ENCODE results near the gene CORO2B. TPM values are rescaled to one million over a fixed set of nuclear protein-coding genes. Genes with fewer than 3 reads are reported as not detected.

CORO2B gene
- total RNA-seq, 1 experiment from 2014 or later = not detected

DNA sequence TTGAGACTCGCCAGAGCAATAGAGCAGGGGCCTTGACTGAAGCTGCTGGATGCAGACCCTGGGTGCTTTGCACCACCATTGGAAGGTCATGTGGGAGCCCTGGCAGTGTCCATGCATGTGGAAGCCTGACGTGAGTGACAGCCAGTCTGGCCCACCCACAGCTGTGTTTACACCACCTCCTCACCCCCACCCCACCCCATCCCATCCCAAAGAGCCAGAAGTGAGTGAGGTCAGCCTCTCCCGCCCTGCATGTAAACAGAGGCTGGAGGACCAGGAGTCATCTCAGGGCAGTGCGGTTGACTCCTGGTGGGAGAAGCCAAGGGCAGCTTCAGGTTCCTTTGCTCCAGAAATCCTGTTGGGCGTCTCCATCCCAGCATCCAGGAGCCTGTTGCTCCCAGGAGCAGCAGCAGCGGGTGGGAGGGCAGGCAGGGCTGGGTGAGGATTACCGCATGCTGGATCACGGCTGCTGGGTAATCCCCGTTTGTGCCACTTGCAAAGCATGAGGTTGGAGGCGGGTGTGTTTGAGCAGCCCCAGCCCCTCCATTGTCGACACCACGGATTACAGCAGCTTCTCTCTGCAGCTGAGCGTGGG lies 44.6 kb downstream of the CORO2B start:
- no peak for DNase-seq (ENCODE audit: extremely low read depth, low read depth)

GRCh38 chr15:68625853-68626252 lies 47.1 kb downstream of the CORO2B start:
- no peak for DNase-seq (ENCODE audit: extremely low read depth, low read depth)

DNA sequence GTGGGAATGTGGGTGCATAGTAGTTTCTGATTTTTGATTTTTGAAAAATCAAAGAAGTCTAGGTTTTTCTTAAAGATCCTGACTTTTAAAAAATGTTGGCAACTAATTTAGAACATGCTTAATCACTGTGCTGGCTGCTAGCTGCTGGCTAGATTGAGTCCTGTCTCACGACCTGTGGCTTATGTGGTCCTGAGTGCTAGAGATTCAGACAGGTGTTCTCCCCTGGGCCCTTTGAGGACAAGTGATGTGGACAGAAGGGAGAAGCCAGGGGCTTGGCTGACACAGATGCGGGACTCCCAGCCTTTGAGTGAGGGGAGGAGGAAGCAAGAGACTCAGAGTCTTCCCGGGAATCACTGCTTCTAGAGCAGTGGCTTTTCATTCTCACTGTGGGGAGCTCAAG lies 47.5 kb downstream of the CORO2B start:
- DNase-seq (ENCODE audit: extremely low read depth, low read depth) = no peak

DNA sequence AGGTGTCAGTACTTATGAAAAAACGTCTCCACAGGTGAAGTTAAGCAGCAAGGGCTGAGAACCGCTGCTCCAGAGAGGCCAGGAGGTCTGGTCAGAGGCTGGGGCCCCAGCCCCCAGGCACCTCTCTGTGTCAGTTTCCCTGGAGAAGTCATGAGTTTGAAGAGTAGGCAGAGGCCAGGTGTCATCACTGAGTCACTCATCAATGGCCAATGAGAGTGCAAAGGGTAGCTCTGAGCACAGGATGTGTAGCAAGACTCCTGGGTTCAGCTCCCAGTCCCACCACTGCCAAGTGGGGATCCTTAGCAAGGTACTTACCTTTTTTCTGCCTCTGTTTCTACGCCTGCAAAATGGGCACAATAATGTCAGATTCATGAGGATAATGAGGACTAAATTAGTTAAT lies 47.9 kb downstream of the CORO2B start:
- DNase-seq (ENCODE audit: extremely low read depth, low read depth) = no peak

- DNase-seq (ENCODE audit: extremely low read depth, low read depth) = no peak
Observed at GRCh38 chr15:68627476-68627875, 48.7 kb downstream of the CORO2B start.

- DNase-seq (ENCODE audit: extremely low read depth, low read depth) = no peak
Observed at GRCh38 chr15:68627995-68628394, 49.2 kb downstream of the CORO2B start.

GRCh38 chr15:68629519-68630210 lies 50.9 kb downstream of the CORO2B start:
- DNase-seq (ENCODE audit: extremely low read depth, low read depth) = no peak

DNA sequence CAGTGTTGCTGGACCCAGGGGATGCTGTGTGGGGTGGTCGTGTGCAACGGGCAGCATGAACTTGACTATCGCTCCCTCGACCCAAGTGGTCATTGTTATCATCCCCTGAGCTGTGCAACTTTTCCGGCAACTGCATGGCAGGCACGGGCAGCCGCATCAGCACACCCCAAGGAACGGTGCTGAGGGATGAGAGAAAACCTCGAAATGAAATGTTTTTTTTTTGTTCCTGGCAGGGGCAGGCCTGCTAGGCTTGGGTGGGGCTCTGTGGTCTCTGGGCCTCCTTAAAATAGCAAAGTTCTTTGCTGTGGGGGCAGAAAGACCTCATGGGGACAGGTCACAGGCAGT lies 51.4 kb downstream of the CORO2B start:
- DNase-seq (ENCODE audit: extremely low read depth, low read depth) = no peak

GRCh38 chr15:68630836-68631235 lies 52.0 kb downstream of the CORO2B start:
- no peak for DNase-seq (ENCODE audit: extremely low read depth, low read depth)

GRCh38 chr15:68631601-68632051 lies 52.8 kb downstream of the CORO2B start:
- no peak for DNase-seq (ENCODE audit: extremely low read depth, low read depth)

GRCh38 chr15:68632101-68632500 lies 53.3 kb downstream of the CORO2B start:
- DNase-seq (ENCODE audit: extremely low read depth, low read depth) = no peak

DNA sequence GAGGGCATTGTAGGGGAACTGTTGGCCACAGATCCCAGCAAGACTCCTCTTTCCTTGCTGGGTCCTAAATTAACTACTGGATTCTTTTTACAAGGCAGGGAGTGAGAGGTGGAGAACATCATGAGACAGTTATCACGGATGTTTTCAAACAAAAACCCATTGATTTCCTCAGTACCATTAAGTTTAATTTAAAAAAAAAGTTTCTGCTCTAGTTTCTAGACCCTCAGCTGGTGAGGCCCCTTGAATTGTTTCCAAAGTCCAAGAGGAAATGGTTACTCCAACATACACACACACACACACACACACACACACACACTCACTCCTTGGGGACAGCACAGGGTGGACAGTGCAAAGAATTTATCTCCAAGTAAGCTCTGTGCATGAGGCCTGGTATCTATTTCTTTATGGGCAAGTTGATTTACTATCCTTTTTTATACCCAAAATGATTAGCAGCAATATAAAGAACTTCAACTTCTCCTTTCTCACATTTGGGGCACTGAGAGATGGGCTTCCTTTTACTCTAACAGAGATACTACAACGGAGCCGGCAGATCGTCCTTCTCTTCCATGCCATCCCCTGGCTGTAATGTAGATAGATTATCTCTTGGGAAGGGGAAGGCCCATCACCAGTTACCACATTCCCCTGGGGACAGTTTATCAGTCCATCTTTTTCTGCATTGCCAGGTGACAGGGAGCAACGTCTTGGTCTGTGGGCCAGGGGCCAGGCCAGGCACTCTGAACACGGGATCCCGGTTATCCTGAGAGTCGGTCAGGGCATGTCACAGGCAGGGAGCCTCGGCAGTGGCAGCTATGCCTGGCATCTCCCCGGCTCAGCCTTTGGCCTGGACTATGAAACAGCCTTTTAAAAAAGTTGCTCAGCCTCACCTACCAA lies 54.7 kb downstream of the CORO2B start:
- DNase-seq (ENCODE audit: extremely low read depth, low read depth) = no peak

DNA sequence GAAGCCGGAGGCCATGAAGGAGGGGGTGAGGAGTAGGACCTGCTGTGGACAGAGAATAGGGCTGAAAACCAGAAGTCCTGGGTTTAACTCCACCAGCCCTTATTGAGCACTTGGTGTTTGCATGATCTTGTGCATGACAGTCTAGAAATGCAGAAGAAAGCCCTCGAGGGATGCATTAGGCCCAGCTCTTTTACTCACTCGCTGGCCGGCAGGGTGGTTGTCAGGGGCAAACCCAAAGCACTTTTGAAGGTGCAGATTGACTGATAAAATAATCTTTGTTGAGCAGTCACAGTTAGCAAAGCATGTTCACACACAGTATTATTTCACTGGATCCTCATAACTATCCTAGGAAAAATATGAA lies 55.3 kb downstream of the CORO2B start:
- DNase-seq (ENCODE audit: extremely low read depth, low read depth) = no peak

- DNase-seq (ENCODE audit: extremely low read depth, low read depth) = no peak
Observed at GRCh38 chr15:68634531-68634930, 55.7 kb downstream of the CORO2B start.

GRCh38 chr15:68635141-68635540 lies 56.3 kb downstream of the CORO2B start:
- no peak for DNase-seq (ENCODE audit: extremely low read depth, low read depth)

DNA sequence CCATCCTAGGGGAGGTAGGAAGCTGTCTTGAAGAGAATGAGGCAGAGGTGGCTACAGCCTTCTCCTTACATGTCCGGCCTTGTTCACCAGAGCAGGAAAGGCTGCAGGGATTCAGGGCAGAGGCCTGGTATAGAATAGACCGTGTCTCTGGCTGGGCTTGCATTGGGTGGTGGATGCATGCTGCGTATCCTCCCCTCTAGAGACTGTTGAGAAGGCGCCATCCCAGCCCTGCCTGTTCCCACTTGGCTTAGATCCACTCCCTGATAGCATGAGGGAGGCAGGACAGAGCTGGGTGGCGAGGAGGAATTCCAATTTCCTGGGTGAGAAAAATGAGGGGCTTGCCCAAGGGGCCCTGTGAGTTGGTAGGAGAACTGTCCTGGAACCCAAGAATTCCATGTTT lies 57.5 kb downstream of the CORO2B start:
- DNase-seq (ENCODE audit: extremely low read depth, low read depth) = no peak

GRCh38 chr15:68637767-68638404 lies 59.1 kb downstream of the CORO2B start:
- no peak for DNase-seq (ENCODE audit: extremely low read depth, low read depth)

DNA sequence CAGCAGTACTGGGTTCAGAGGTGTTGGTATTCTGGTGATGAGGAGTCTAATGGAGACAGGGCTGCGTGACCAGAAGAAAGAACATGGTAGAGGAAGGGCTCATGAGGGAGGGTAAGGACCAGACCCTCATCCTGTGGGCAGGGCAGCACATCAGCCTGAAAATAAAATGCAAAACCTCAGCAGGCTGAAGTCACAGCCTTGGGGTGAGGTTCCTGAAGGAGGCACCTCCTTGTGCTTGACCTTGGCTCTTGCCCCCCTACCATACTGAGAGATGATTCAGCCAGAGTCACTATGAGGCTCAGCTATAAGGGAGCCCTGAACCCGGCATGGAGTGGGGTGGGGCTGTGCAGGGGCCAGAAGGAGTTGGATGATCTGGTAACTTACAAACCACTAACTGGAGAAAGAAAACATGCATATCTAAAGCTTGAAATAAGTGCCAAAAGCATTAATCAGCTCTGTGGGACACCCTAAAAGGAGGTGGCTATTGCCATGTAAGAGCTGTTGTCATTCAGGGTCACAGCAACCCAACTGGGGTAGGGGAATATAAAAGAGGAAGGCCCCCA lies 60.2 kb downstream of the CORO2B start:
- DNase-seq (ENCODE audit: extremely low read depth, low read depth) = no peak

GRCh38 chr15:68639926-68640600 lies 61.3 kb downstream of the CORO2B start:
- no peak for DNase-seq (ENCODE audit: extremely low read depth, low read depth)

DNA sequence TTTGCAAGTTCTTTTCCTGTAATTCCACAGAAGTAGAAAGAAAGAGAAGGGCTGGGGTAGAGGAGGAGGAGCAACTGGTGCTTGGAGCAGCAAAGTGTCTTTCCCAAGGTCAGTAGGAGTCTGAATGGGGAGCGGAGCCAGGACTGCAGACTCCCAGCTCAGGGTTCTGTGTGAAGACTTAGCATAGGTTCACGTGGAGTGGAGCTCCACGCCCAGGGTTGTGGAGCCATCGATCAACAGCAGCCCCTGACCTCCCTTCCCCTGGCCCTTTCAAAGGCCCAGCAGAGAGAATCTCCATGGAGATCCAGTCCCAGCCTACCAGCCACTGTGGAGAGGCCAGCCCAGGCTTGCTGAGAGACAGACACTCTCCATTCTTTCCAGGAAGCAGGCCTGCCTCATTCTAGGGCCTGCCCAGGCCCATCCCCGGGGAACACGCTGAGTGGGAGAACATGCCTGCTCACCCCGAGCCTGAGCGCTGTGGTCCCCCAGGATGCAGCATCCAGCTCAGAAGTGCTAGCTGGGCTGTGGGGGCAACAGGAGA lies 62.1 kb downstream of the CORO2B start:
- DNase-seq (ENCODE audit: extremely low read depth, low read depth) = no peak
